BJ (cell line): ENCODE measurements around the gene RAPGEF5. TPM values are rescaled to one million over a fixed set of nuclear protein-coding genes. Genes with fewer than 3 reads are reported as not detected.

ENCODE experiments used
- CTCF ChIA-PET: fragments of 350-600 bp; formaldehyde crosslinking; extraction: SDS; loops from one replicate; lab custom pipeline; 2021; ENCODE audit warnings: antibody characterized with exemption, inconsistent platforms; lab: Yijun Ruan, JAX
- POLR2A ChIA-PET: fragments of 300-600 bp; sonication (Branson Sonifier 250); formaldehyde crosslinking; extraction: SDS; loops from one replicate; lab custom pipeline; 2021; ENCODE audit warnings: antibody characterized with exemption; lab: Charles Lee
- DNase-seq: peaks from one replicate; pipeline ENCODE4 v3.0.0-alpha.2; 2011; ENCODE audit warnings: low read depth
- H3K27me3 ChIP-seq: 2 replicates; pipeline ENCODE4 v1.6.0; 2011; ENCODE audit warnings: low read length; ENCODE audit not compliant: control insufficient read depth, insufficient read depth
- H3K36me3 ChIP-seq: 2 replicates; pipeline ENCODE4 v1.5.1; 2011; ENCODE audit warnings: low read length; ENCODE audit not compliant: control insufficient read depth, insufficient read depth
- H3K4me3 ChIP-seq: 2 replicates; pipeline ENCODE4 v1.5.1; 2011; ENCODE audit warnings: low read depth, mild to moderate bottlenecking, control low read depth, low read length
- CTCF ChIP-seq: IDR thresholded peaks from 2 replicates; pipeline ENCODE4 v1.5.1; 2011; ENCODE audit warnings: low read depth, mild to moderate bottlenecking, control low read depth, inconsistent platforms, low read length, moderate library complexity; ENCODE audit not compliant: insufficient read depth
- polyA plus RNA-seq: library from polyadenylated mRNA; depleted of rRNA; stranded (reverse); fragments of >200 nt; gene quantifications from 2 replicates; pipeline ENCODE4 v1.2.3, GENCODE V29; 2011

The RAPGEF5 gene
- polyA plus RNA-seq, 1 experiment = not detected

GRCh38 chr7:22109761-22110160 is 247.2 kb downstream of the RAPGEF5 start:
- ChIA-PET POLR2A (no interaction called here), CTCF (interaction anchor here (0.6 to 5.5 kb wide), 41 partner anchors 9 to 681 kb away, joined by 3 to 89 read pairs (median 5); partner anchors contain the start of gene STEAP1B)
- no peaks in the 10 kb centered on the region for H3K36me3 ChIP-seq
- no peak for DNase-seq
- H3K4me3 ChIP-seq = no peak overlapping the region
- TF ChIP-seq CTCF = peak; percentile 55
- no peaks in the 10 kb centered on the region for H3K27me3 ChIP-seq

- CTCF ChIA-PET = interaction anchor here (0.6 to 5.5 kb wide), 7 partner anchors 7 to 538 kb away, joined by 3 to 89 read pairs (median 18); partner anchors contain the start of gene STEAP1B
- H3K4me3 ChIP-seq = no peak overlapping the region
- POLR2A ChIA-PET = no interaction called here
- no peaks in the 10 kb centered on the region for H3K27me3 ChIP-seq
- DNase-seq = no peak
- H3K36me3 ChIP-seq = no peaks in the 10 kb centered on the region
- TF ChIP-seq CTCF = no peak
Observed at GRCh38 chr7:22108151-22108845, 248.7 kb downstream of the RAPGEF5 start.

GRCh38 chr7:22105550-22105949 is 251.4 kb downstream of the RAPGEF5 start:
- H3K27me3 ChIP-seq = peaks cover 4% of the 10 kb centered on the region; the same call in 1 of the 2 replicates
- ChIA-PET POLR2A (no interaction called here), CTCF (interaction anchor here (1.2 to 1.8 kb wide), 2 partner anchors 384 to 395 kb away, joined by 5 to 6 read pairs; partner anchors contain the start of gene STEAP1B)
- H3K36me3 ChIP-seq = no peaks in the 10 kb centered on the region
- no peak for DNase-seq
- H3K4me3 ChIP-seq = no peak overlapping the region
- TF ChIP-seq CTCF = no peak

- Histone ChIP-seq H3K27me3 (peaks cover 2% of the 10 kb centered on the region), H3K4me3 (no peak overlapping the region), H3K36me3 (no peaks in the 10 kb centered on the region)
- peak; percentile 9 for DNase-seq
- POLR2A ChIA-PET = interaction anchor here (1.3 kb wide), 1 partner anchor 11 kb away, joined by 6 read pairs; no protein-coding TSS in a partner anchor
- no peak for TF ChIP-seq CTCF
- CTCF ChIA-PET = interaction anchor here (1.1 to 4.0 kb wide), 5 partner anchors 8 to 15 kb away, joined by 3 to 27 read pairs (median 4); no protein-coding TSS in a partner anchor
Observed at GRCh38 chr7:22094413-22095342, 262.3 kb downstream of the RAPGEF5 start.
